Caco-2 (cell line): Measurements from ENCODE around the gene CHST14. TPM values are rescaled to one million over a fixed set of nuclear protein-coding genes. Genes with fewer than 3 reads are reported as not detected.

Experiments
- BruUV-seq: library from RNA; stranded (reverse); fragments of 400-500 nt; replicated peaks from 2 replicates; lab custom pipeline; 2021; lab: Mats Ljungman, UMichigan
- CTCF ChIA-PET: fragments of 300-600 bp; sonication (Branson Sonifier 250); formaldehyde crosslinking; loops from one replicate; lab custom pipeline; 2022; ENCODE audit warnings: antibody characterized with exemption; lab: Charles Lee
- POLR2A ChIA-PET: fragments of 300-600 bp; sonication (Branson Sonifier 250); formaldehyde crosslinking; loops from one replicate; lab custom pipeline; 2022; ENCODE audit warnings: antibody characterized with exemption; lab: Charles Lee
- DNase-seq, 2 experiments: peaks; one replicate each; pipeline versions ENCODE4 v3.0.0 to v3.0.0-alpha.2; 2020 to 2022
- H3K27me3 ChIP-seq: replicated peaks from 2 replicates; pipeline ENCODE4 v1.6.0; 2011; ENCODE audit warnings: low read length; ENCODE audit not compliant: control insufficient read depth, insufficient read depth
- H3K36me3 ChIP-seq: 2 replicates; pipeline ENCODE4 v1.5.1; 2011; ENCODE audit warnings: low read length; ENCODE audit not compliant: control insufficient read depth, insufficient read depth
- H3K4me1 ChIP-seq: fragments of 250-450 bp; sonication (Bioruptor Pico); 2 replicates; pipeline ENCODE4 v1.5.1; 2020; ENCODE audit warnings: mild to moderate bottlenecking
- H3K4me3 ChIP-seq: 2 replicates; pipeline ENCODE4 v1.5.1; 2011; ENCODE audit warnings: low read depth, mild to moderate bottlenecking, control low read depth, low read length
- H3K9me3 ChIP-seq: fragments of 250-450 bp; sonication (Bioruptor Pico); 2 replicates; pipeline ENCODE4 v1.5.1; 2020; ENCODE audit warnings: mild to moderate bottlenecking, moderate library complexity
- H3K27ac Mint-ChIP-seq: one replicate; pipeline ENCODE4 v1.8.0; 2022; ENCODE audit warnings: mixed read lengths; ENCODE audit not compliant: unreplicated experiment
- H3K27me3 Mint-ChIP-seq: one replicate; pipeline ENCODE4 v1.8.0; 2022; ENCODE audit warnings: mixed read lengths; ENCODE audit not compliant: insufficient read depth, unreplicated experiment
- H3K36me3 Mint-ChIP-seq: one replicate; pipeline ENCODE4 v1.8.0; 2022; ENCODE audit warnings: mild to moderate bottlenecking, mixed read lengths; ENCODE audit not compliant: insufficient read depth, unreplicated experiment
- H3K4me1 Mint-ChIP-seq: one replicate; pipeline ENCODE4 v1.8.0; 2022; ENCODE audit warnings: low read depth, mixed read lengths; ENCODE audit not compliant: unreplicated experiment
- H3K4me3 Mint-ChIP-seq: one replicate; pipeline ENCODE4 v1.8.0; 2022; ENCODE audit warnings: mild to moderate bottlenecking, moderate library complexity, mixed read lengths; ENCODE audit not compliant: unreplicated experiment
- H3K9me3 Mint-ChIP-seq: one replicate; pipeline ENCODE4 v1.8.0; 2022; ENCODE audit warnings: mixed read lengths; ENCODE audit not compliant: unreplicated experiment
- CTCF ChIP-seq, 2 experiments: fragments of 200-600 bp in 1 of 2; IDR thresholded peaks; 1 replicate in 1 of 2; 2 replicates in 1 of 2; pipeline versions ENCODE4 v1.5.1 to v1.8.0; 2011 to 2022; ENCODE audit warnings: antibody characterized with exemption in 1 of 2, control low read depth in 1 of 2, inconsistent platforms in 1 of 2, low read depth in 1 of 2, low read length in 1 of 2, mild to moderate bottlenecking in 1 of 2, moderate library complexity in 1 of 2; ENCODE audit not compliant: insufficient read depth in 1 of 2, severe bottlenecking in 1 of 2, unreplicated experiment in 1 of 2
- intact Hi-C: fragments of 100-400 bp; cut with micrococcal nuclease; formaldehyde crosslinking; loops from one replicate; pipeline ENCODE4 v1.10.0; 2022; ENCODE audit not compliant: unreplicated experiment
- total RNA-seq: library from RNA; stranded (reverse); gene quantifications from 2 replicates; pipeline ENCODE4 v1.2.3, GENCODE V29; 2022

The CHST14 gene
- total RNA-seq, 1 experiment from 2014 or later: 19.6 TPM

- no TSS peak for BruUV-seq
- Mint-ChIP-seq H3K27me3 (no peaks in the 10 kb centered on the region), H3K4me3 (no peak overlapping the region), H3K27ac (peak overlapping the region; percentile 94), H3K4me1 (peaks cover 24% of the 10 kb centered on the region), H3K9me3 (no peaks in the 10 kb centered on the region), H3K36me3 (peaks cover 10% of the 10 kb centered on the region)
- Histone ChIP-seq H3K4me3 (no peak overlapping the region), H3K4me1 (peaks cover 41% of the 10 kb centered on the region), H3K9me3 (no peaks in the 10 kb centered on the region), H3K27me3 (no peaks in the 10 kb centered on the region), H3K36me3 (0 out of 2 replicates have a peak, but pooled peaks cover 1% of the 10 kb centered on the region)
- DNase-seq: no peak
- no peak for TF ChIP-seq CTCF (IDR thresholded peaks at IDR 0.05; ENCODE audit: insufficient read depth in 1 of 2, low read depth in 1 of 2, low read length in 1 of 2, severe bottlenecking in 1 of 2, unreplicated experiment in 1 of 2)
- POLR2A ChIA-PET: no interaction called here
- CTCF ChIA-PET: interaction anchor here (0.5 kb wide), 1 partner anchor 223 kb away, joined by 4 read pairs; no protein-coding TSS in a partner anchor
- intact Hi-C loops: no loop called here
These were observed 14.5 kb upstream of the CHST14 start for GRCh38 chr15:40456299-40456712.

- Mint-ChIP-seq H3K9me3 (no peaks in the 10 kb centered on the region), H3K4me1 (peaks cover 24% of the 10 kb centered on the region), H3K36me3 (peaks cover 10% of the 10 kb centered on the region), H3K4me3 (no peak overlapping the region), H3K27ac (peak overlapping the region; percentile 94), H3K27me3 (no peaks in the 10 kb centered on the region)
- DNase-seq: no peak
- H3K4me1 ChIP-seq: peaks cover 36% of the 10 kb centered on the region
- H3K36me3 ChIP-seq: 0 out of 2 replicates have a peak, but pooled peaks cover 1% of the 10 kb centered on the region
- BruUV-seq: no TSS peak
- no peak for TF ChIP-seq CTCF (IDR thresholded peaks at IDR 0.05; ENCODE audit: insufficient read depth in 1 of 2, low read depth in 1 of 2, low read length in 1 of 2, severe bottlenecking in 1 of 2, unreplicated experiment in 1 of 2)
- no peak overlapping the region for H3K4me3 ChIP-seq
- no peaks in the 10 kb centered on the region for H3K27me3 ChIP-seq
- ChIA-PET POLR2A (no interaction called here), CTCF (no interaction called here)
- no peaks in the 10 kb centered on the region for H3K9me3 ChIP-seq
- intact Hi-C loops: no loop called here
These were observed 14.0 kb upstream of the CHST14 start for GRCh38 chr15:40456738-40457137.

DNA sequence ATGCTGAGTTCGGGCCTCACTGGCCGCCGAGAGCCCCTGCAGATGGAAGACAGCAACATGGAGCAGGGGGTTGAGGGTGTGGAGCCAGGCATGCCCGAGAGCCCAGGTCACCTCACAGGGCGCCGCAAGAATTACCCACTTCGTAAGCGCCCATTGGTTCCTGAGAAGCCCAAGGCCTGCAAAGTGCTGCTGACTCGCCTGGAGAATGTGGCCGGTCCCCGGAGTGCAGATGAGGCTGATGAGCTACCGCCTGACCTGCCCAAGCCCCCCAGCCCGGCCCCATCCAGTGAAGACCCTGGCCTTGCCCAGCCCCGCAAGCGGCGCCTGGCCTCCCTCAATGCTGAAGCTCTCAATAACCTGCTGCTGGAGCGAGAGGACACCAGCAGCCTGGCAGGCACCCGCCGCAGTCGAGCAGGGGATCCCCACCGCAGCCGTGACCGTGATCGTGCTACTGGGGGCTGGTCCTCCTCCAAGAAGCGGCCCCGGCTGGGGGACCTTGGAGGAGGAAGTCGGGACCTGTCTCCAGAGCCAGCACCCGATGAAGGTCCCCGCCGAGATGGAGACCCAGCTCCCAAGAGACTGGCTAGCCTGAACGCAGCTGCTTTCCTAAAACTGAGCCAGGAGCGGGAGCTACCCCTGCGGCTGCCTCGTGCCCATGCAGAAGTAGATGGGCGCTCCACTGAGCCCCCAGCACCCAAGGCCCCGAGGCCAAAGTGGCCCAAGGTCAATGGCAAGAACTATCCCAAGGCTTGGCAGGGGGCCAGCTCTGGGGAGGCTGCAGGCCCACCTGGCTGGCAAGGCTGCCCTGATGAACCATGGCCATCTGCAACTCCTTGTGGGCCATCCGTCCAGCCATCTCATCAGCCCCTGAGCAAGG lies 12.1 kb upstream of the CHST14 start:
- Histone ChIP-seq H3K4me3 (no peak overlapping the region), H3K36me3 (peaks cover 4% of the 10 kb centered on the region), H3K9me3 (no peaks in the 10 kb centered on the region), H3K4me1 (peaks cover 27% of the 10 kb centered on the region), H3K27me3 (no peaks in the 10 kb centered on the region)
- ChIA-PET POLR2A (no interaction called here), CTCF (no interaction called here)
- Mint-ChIP-seq H3K4me1 (peaks cover 23% of the 10 kb centered on the region), H3K9me3 (no peaks in the 10 kb centered on the region), H3K27ac (no peak overlapping the region), H3K4me3 (no peak overlapping the region), H3K36me3 (peaks cover 22% of the 10 kb centered on the region), H3K27me3 (no peaks in the 10 kb centered on the region)
- TSS peak; percentile 36 for BruUV-seq
- intact Hi-C loops: no loop called here
- no peak for DNase-seq
- TF ChIP-seq CTCF (IDR thresholded peaks at IDR 0.05; ENCODE audit: insufficient read depth in 1 of 2, low read depth in 1 of 2, low read length in 1 of 2, severe bottlenecking in 1 of 2, unreplicated experiment in 1 of 2): no peak
